NCI-H2107 (cell line): ENCODE data around the gene NTNG1.

Experiments
- DNase-seq: peaks from one replicate; lab custom pipeline; 2025; lab: John Stamatoyannopoulos, UW

NTNG1 gene

GRCh38 chr1:107512836-107513235 is 372.0 kb downstream of the NTNG1 start:
- DNase-seq, result no peak

GRCh38 chr1:107514841-107515240 is 374.0 kb downstream of the NTNG1 start:
- DNase-seq, result no peak

GRCh38 chr1:107515702-107516101 is 374.9 kb downstream of the NTNG1 start:
- DNase-seq, result no peak

GRCh38 chr1:107523061-107523460 is 382.2 kb downstream of the NTNG1 start:
- DNase-seq, result no peak

- DNase-seq, result no peak
These were observed 382.9 kb downstream of the NTNG1 start for GRCh38 chr1:107523736-107524135.

- DNase-seq, result no peak
These were observed 383.5 kb downstream of the NTNG1 start for GRCh38 chr1:107524301-107524700.

- DNase-seq, result no peak
These were observed 384.3 kb downstream of the NTNG1 start for GRCh38 chr1:107525145-107525544.

- no peak for DNase-seq
These were observed 385.1 kb downstream of the NTNG1 start for GRCh38 chr1:107525961-107526360.

- no peak for DNase-seq
These were observed 385.8 kb downstream of the NTNG1 start for GRCh38 chr1:107526524-107527198.

- no peak for DNase-seq
These were observed 388.8 kb downstream of the NTNG1 start for GRCh38 chr1:107529511-107530149.

- DNase-seq, result no peak
These were observed 389.7 kb downstream of the NTNG1 start for GRCh38 chr1:107530543-107530942.

GRCh38 chr1:107531065-107531908 is 390.4 kb downstream of the NTNG1 start:
- no peak for DNase-seq

GRCh38 chr1:107532318-107532717 is 391.5 kb downstream of the NTNG1 start:
- peak; percentile 35 for DNase-seq
